ENCODE data around the gene DIP2C.
"Not testable (repeated sequence)": the region's sequence is repeated elsewhere in the genome, so short reads cannot be mapped to it uniquely, and the experiment has no call there.

The DIP2C gene

GRCh38 chr10:673492-673891 lies 16.0 kb downstream of the DIP2C start:
- DNase-seq: no peak

- DNase-seq: no peak
Observed at GRCh38 chr10:672992-673391, 16.5 kb downstream of the DIP2C start.

- no peak for DNase-seq
Observed at GRCh38 chr10:672203-672602, 17.3 kb downstream of the DIP2C start.

- no peak for DNase-seq
Observed at GRCh38 chr10:670990-671389, 18.5 kb downstream of the DIP2C start.

- no peak for DNase-seq
Observed at GRCh38 chr10:670038-670437, 19.4 kb downstream of the DIP2C start.

GRCh38 chr10:668786-669485 lies 20.5 kb downstream of the DIP2C start:
- DNase-seq: no peak

- DNase-seq: no peak
Observed at GRCh38 chr10:667602-668143, 21.8 kb downstream of the DIP2C start.

GRCh38 chr10:667096-667495 lies 22.4 kb downstream of the DIP2C start:
- no peak for DNase-seq

- DNase-seq: no peak
Observed at GRCh38 chr10:666237-667012, 23.0 kb downstream of the DIP2C start.

GRCh38 chr10:665579-666091 lies 23.8 kb downstream of the DIP2C start:
- DNase-seq: no peak

- no peak for DNase-seq
Observed at GRCh38 chr10:664893-665292, 24.6 kb downstream of the DIP2C start.

GRCh38 chr10:664301-664700 lies 25.2 kb downstream of the DIP2C start:
- DNase-seq: no peak

GRCh38 chr10:663831-664251 lies 25.6 kb downstream of the DIP2C start:
- no peak for DNase-seq

- no peak for DNase-seq
Observed at GRCh38 chr10:663466-663751, 26.1 kb downstream of the DIP2C start.

- DNase-seq: peak in 1 of 2 donors; percentile 3
Observed at GRCh38 chr10:662686-663465, 26.6 kb downstream of the DIP2C start.

GRCh38 chr10:662223-662605 lies 27.3 kb downstream of the DIP2C start:
- no peak for DNase-seq

- DNase-seq: no peak
Observed at GRCh38 chr10:661597-662222, 27.8 kb downstream of the DIP2C start.

- no peak for DNase-seq
Observed at GRCh38 chr10:660970-661596, 28.4 kb downstream of the DIP2C start.

- no peak for DNase-seq
Observed at GRCh38 chr10:660413-660969, 29.0 kb downstream of the DIP2C start.

- no peak for DNase-seq
Observed at GRCh38 chr10:659688-660141, 29.8 kb downstream of the DIP2C start.

- DNase-seq: not testable (repeated sequence)
Observed at GRCh38 chr10:657816-658350, 31.6 kb downstream of the DIP2C start.

GRCh38 chr10:656883-657282 lies 32.6 kb downstream of the DIP2C start:
- no peak for DNase-seq

Measured in CD4-positive, alpha-beta T cell treated with Interleukin-1 beta for 1 hour (primary cell).